GM12891 (cell line): ENCODE results near the gene C1QTNF4.

Source experiments
- DNase-seq: peaks from one replicate; pipeline ENCODE4 v3.0.0; 2011; ENCODE audit warnings: low spot score; ENCODE audit not compliant: insufficient read length
- FAIRE-seq: peaks from 2 replicates; lab custom pipeline; 2011; peaks lifted over from hg19 to GRCh38; lab: Jason Lieb, UNC
- PAX5 ChIP-seq: IDR thresholded peaks from 2 replicates; pipeline ENCODE4 v1.6.1; 2011; ENCODE audit warnings: low read length, moderate library complexity, mild to moderate bottlenecking; ENCODE audit not compliant: insufficient read depth, severe bottlenecking
- POLR2A ChIP-seq: IDR thresholded peaks from 2 replicates; pipeline ENCODE4 v1.6.1; 2011; ENCODE audit warnings: low read depth, low read length, control low read depth
- POLR2AphosphoS5 ChIP-seq: IDR thresholded peaks from 2 replicates; pipeline ENCODE4 v1.6.1; 2011; ENCODE audit warnings: low read depth, low read length, control low read depth
- POU2F2 ChIP-seq: IDR thresholded peaks from 2 replicates; pipeline ENCODE4 v1.6.1; 2011; ENCODE audit warnings: low read depth, mild to moderate bottlenecking, control low read depth, low read length, moderate library complexity
- SPI1 ChIP-seq: IDR thresholded peaks from 2 replicates; pipeline ENCODE4 v1.6.1; 2011; ENCODE audit warnings: low read depth, low read length, control low read depth
- TAF1 ChIP-seq: IDR thresholded peaks from 2 replicates; pipeline ENCODE4 v1.6.1; 2011; ENCODE audit warnings: low read depth, low read length, control low read depth

The C1QTNF4 gene

GRCh38 chr11:47616726-47617416 is 22.7 kb upstream of the C1QTNF4 start:
- DNase-seq (no peak), FAIRE-seq (no peak)
- no peak for TF ChIP-seq POLR2A
- no peak for TF ChIP-seq SPI1
- no peak for TF ChIP-seq PAX5
- no peak for TF ChIP-seq TAF1
- TF ChIP-seq POLR2AphosphoS5, result no peak

- no peak for FAIRE-seq
- DNase-seq, result no peak
- no peak for TF ChIP-seq SPI1
- TF ChIP-seq POU2F2, result no peak
- TF ChIP-seq PAX5, result no peak
- no peak for TF ChIP-seq POLR2AphosphoS5
- TF ChIP-seq POLR2A, result no peak
- TF ChIP-seq TAF1, result no peak
These were observed 21.0 kb upstream of the C1QTNF4 start for GRCh38 chr11:47615249-47615648.

- DNase-seq, result no peak
- TF ChIP-seq POU2F2, result no peak
- peak; percentile 96 for TF ChIP-seq SPI1
- no peak for TF ChIP-seq POLR2AphosphoS5
- TF ChIP-seq PAX5, result no peak
- FAIRE-seq, result peak; percentile 87
These were observed 17.2 kb upstream of the C1QTNF4 start for GRCh38 chr11:47611348-47611794.

- FAIRE-seq (no peak), DNase-seq (no peak)
- TF ChIP-seq SPI1, result no peak
- TF ChIP-seq POLR2AphosphoS5, result no peak
- no peak for TF ChIP-seq POU2F2
- no peak for TF ChIP-seq TAF1
- no peak for TF ChIP-seq POLR2A
- no peak for TF ChIP-seq PAX5
These were observed 15.5 kb upstream of the C1QTNF4 start for GRCh38 chr11:47609675-47610074.

GRCh38 chr11:47607380-47607779 is 13.2 kb upstream of the C1QTNF4 start:
- DNase-seq, result no peak
- TF ChIP-seq SPI1, result no peak
- no peak for TF ChIP-seq TAF1
- TF ChIP-seq POLR2A, result no peak
- no peak for TF ChIP-seq POLR2AphosphoS5
- TF ChIP-seq POU2F2, result no peak
- TF ChIP-seq PAX5, result no peak
- FAIRE-seq, result no peak

GRCh38 chr11:47606731-47607130 is 12.5 kb upstream of the C1QTNF4 start:
- no peak for FAIRE-seq
- no peak for DNase-seq
- no peak for TF ChIP-seq PAX5
- no peak for TF ChIP-seq POU2F2
- TF ChIP-seq TAF1, result no peak
- TF ChIP-seq POLR2A, result no peak
- TF ChIP-seq POLR2AphosphoS5, result no peak
- TF ChIP-seq SPI1, result no peak

- TF ChIP-seq PAX5 (no peak), POLR2A (no peak), SPI1 (no peak), POLR2AphosphoS5 (no peak), POU2F2 (no peak), TAF1 (no peak)
- FAIRE-seq (no peak), DNase-seq (no peak)
These were observed 11.7 kb upstream of the C1QTNF4 start for GRCh38 chr11:47605921-47606320.

- TF ChIP-seq SPI1 (no peak), POLR2A (no peak), POU2F2 (no peak), PAX5 (no peak), POLR2AphosphoS5 (no peak), TAF1 (no peak)
- no peak for FAIRE-seq
- no peak for DNase-seq
These were observed 9.1 kb upstream of the C1QTNF4 start for GRCh38 chr11:47603295-47603694.

- DNase-seq, result no peak
- TF ChIP-seq SPI1, result no peak
- no peak for TF ChIP-seq POLR2AphosphoS5
- no peak for TF ChIP-seq TAF1
- TF ChIP-seq POU2F2, result no peak
- no peak for TF ChIP-seq PAX5
- TF ChIP-seq POLR2A, result no peak
- no peak for FAIRE-seq
These were observed 5.7 kb upstream of the C1QTNF4 start for GRCh38 chr11:47599902-47600301.

GRCh38 chr11:47595967-47596366 is 1.8 kb upstream of the C1QTNF4 start:
- FAIRE-seq (no peak), DNase-seq (no peak)
- TF ChIP-seq POLR2AphosphoS5 (no peak), SPI1 (no peak), PAX5 (no peak), POU2F2 (no peak), TAF1 (no peak), POLR2A (no peak)
